Mucosa of rectum (tissue), 2 donors: ENCODE data around the gene PDZD7.
A peak's percentile ranks its signal among the peaks of the same experiment; 100 is the strongest.

Experiments
- H3K27ac ChIP-seq, 2 donors: one replicate each; pipeline ENCODE4 v1.7.0; 2013; ENCODE audit warnings: inconsistent platforms in 2 of 2, low read depth in 2 of 2, low read length in 2 of 2
- H3K27me3 ChIP-seq, 2 donors: one replicate each; pipeline ENCODE4 v1.7.0; 2013; ENCODE audit warnings: low read length in 2 of 2; ENCODE audit not compliant: control insufficient read depth in 2 of 2, insufficient read depth in 2 of 2
- H3K36me3 ChIP-seq, 2 donors: one replicate each; pipeline ENCODE4 v1.7.0; 2013; ENCODE audit warnings: low read length in 2 of 2; ENCODE audit not compliant: control insufficient read depth in 2 of 2, insufficient read depth in 2 of 2
- H3K4me1 ChIP-seq, 2 donors: one replicate each; pipeline ENCODE4 v1.7.0; 2013; ENCODE audit warnings: low read length in 2 of 2, mild to moderate bottlenecking in 1 of 2; ENCODE audit not compliant: control insufficient read depth in 2 of 2, insufficient read depth in 2 of 2
- H3K4me3 ChIP-seq, 2 donors: one replicate each; pipeline ENCODE4 v1.7.0; 2013; ENCODE audit warnings: low read length in 2 of 2
- H3K9ac ChIP-seq, 2 donors: one replicate each; pipeline ENCODE4 v1.7.0; 2013; ENCODE audit warnings: low read length in 2 of 2, low read depth in 1 of 2, mild to moderate bottlenecking in 1 of 2
- H3K9me3 ChIP-seq, 2 donors: one replicate each; pipeline ENCODE4 v1.7.0; 2013; ENCODE audit warnings: low read length in 2 of 2; ENCODE audit not compliant: control insufficient read depth in 2 of 2
- donor health status: healthy.
- donor health status: Normal muscosa, but diverticular disease.

The PDZD7 gene

GRCh38 chr10:101061624-101062231 is 30.8 kb upstream of the PDZD7 start, which contains the start of gene KAZALD1:
TSS of gene KAZALD1 (plus strand) at chr10:101061989. CDS start at chr10:101062593, 604 bp downstream.
- H3K9me3 ChIP-seq, result no peaks in the 10 kb centered on the region
- no peaks in the 10 kb centered on the region for H3K36me3 ChIP-seq
- H3K27ac ChIP-seq, result peak within 1 kb of the TSS; percentile 99 to 100
- H3K4me1 ChIP-seq, result peaks cover 58 to 59% of the 10 kb centered on the region in 2 donors
- H3K4me3 ChIP-seq, result peak within 1 kb of the TSS; percentile 98 to 99
- peak within 1 kb of the TSS; percentile 99 to 100 for H3K9ac ChIP-seq
- peaks cover 0 to 2% of the 10 kb centered on the region in 2 donors for H3K27me3 ChIP-seq

GRCh38 chr10:101060951-101061623 is 30.2 kb upstream of the PDZD7 start:
- Histone ChIP-seq H3K27me3 (peaks cover 0 to 2% of the 10 kb centered on the region in 2 donors), H3K36me3 (no peaks in the 10 kb centered on the region), H3K9ac (peak overlapping the region; percentile 99 to 100), H3K4me3 (peak overlapping the region; percentile 98 to 99), H3K9me3 (no peaks in the 10 kb centered on the region), H3K4me1 (peaks cover 53 to 54% of the 10 kb centered on the region in 2 donors), H3K27ac (peak overlapping the region; percentile 99 to 100)

- no peaks in the 10 kb centered on the region for H3K9me3 ChIP-seq
- no peaks in the 10 kb centered on the region for H3K27me3 ChIP-seq
- peaks cover 45 to 46% of the 10 kb centered on the region in 2 donors for H3K4me1 ChIP-seq
- peak overlapping the region; percentile 99 to 100 for H3K9ac ChIP-seq
- peak overlapping the region; percentile 99 to 100 for H3K27ac ChIP-seq
- H3K36me3 ChIP-seq, result no peaks in the 10 kb centered on the region
- peak overlapping the region; percentile 98 to 99 for H3K4me3 ChIP-seq
Observed at GRCh38 chr10:101060036-101060950, 29.4 kb upstream of the PDZD7 start.

- Histone ChIP-seq H3K9ac (no peak overlapping the region), H3K9me3 (no peaks in the 10 kb centered on the region), H3K4me1 (peaks cover 9 to 10% of the 10 kb centered on the region in 2 donors), H3K36me3 (no peaks in the 10 kb centered on the region), H3K27ac (no peak overlapping the region), H3K4me3 (no peak overlapping the region), H3K27me3 (no peaks in the 10 kb centered on the region)
Observed at GRCh38 chr10:101056365-101057151, 25.6 kb upstream of the PDZD7 start.

GRCh38 chr10:101055411-101055810 is 24.5 kb upstream of the PDZD7 start:
- no peak overlapping the region for H3K4me3 ChIP-seq
- no peak overlapping the region for H3K27ac ChIP-seq
- H3K36me3 ChIP-seq, result no peaks in the 10 kb centered on the region
- H3K9me3 ChIP-seq, result no peaks in the 10 kb centered on the region
- peaks cover 6% of the 10 kb centered on the region in 2 donors for H3K4me1 ChIP-seq
- peaks cover 0 to 4% of the 10 kb centered on the region in 2 donors for H3K27me3 ChIP-seq
- no peak overlapping the region for H3K9ac ChIP-seq

GRCh38 chr10:101054876-101055275 is 23.9 kb upstream of the PDZD7 start:
- Histone ChIP-seq H3K4me1 (peaks cover 3% of the 10 kb centered on the region in 2 donors), H3K27me3 (peaks cover 3 to 6% of the 10 kb centered on the region in 2 donors), H3K36me3 (no peaks in the 10 kb centered on the region), H3K9ac (no peak overlapping the region), H3K4me3 (no peak overlapping the region), H3K9me3 (no peaks in the 10 kb centered on the region), H3K27ac (no peak overlapping the region)

GRCh38 chr10:101054351-101054750 is 23.4 kb upstream of the PDZD7 start:
- no peaks in the 10 kb centered on the region for H3K36me3 ChIP-seq
- H3K9me3 ChIP-seq, result no peaks in the 10 kb centered on the region

GRCh38 chr10:101053516-101053915 is 22.6 kb upstream of the PDZD7 start:
- no peak overlapping the region for H3K27ac ChIP-seq
- peaks cover 3% of the 10 kb centered on the region in 2 donors for H3K4me1 ChIP-seq
- H3K27me3 ChIP-seq, result peaks cover 12 to 14% of the 10 kb centered on the region in 2 donors
- H3K9ac ChIP-seq, result no peak overlapping the region
- no peaks in the 10 kb centered on the region for H3K9me3 ChIP-seq
- H3K4me3 ChIP-seq, result no peak overlapping the region
- no peaks in the 10 kb centered on the region for H3K36me3 ChIP-seq

More at GRCh38 chr10:101054351-101054750, 23.4 kb upstream of the PDZD7 start:
- Histone ChIP-seq H3K27me3 (peaks cover 6% of the 10 kb centered on the region in 2 donors), H3K27ac (no peak overlapping the region), H3K4me3 (no peak overlapping the region), H3K9ac (no peak overlapping the region), H3K4me1 (peaks cover 3% of the 10 kb centered on the region in 2 donors)

- Histone ChIP-seq H3K27me3 (peaks cover 20% of the 10 kb centered on the region in 2 donors), H3K9ac (no peak overlapping the region), H3K36me3 (no peaks in the 10 kb centered on the region), H3K4me1 (peaks cover 3% of the 10 kb centered on the region in 2 donors), H3K9me3 (no peaks in the 10 kb centered on the region), H3K27ac (no peak overlapping the region), H3K4me3 (no peak overlapping the region)
Observed at GRCh38 chr10:101052285-101052684, 21.4 kb upstream of the PDZD7 start.
